ENCODE data around the gene SEPTIN12. TPM values are rescaled to one million over a fixed set of nuclear protein-coding genes. Genes with fewer than 3 reads are reported as not detected.
"Not testable (repeated sequence)": the region's sequence is repeated elsewhere in the genome, so short reads cannot be mapped to it uniquely, and the experiment has no call there.

Gene SEPTIN12
- polyA plus RNA-seq, 3 donors, result not detected

DNA sequence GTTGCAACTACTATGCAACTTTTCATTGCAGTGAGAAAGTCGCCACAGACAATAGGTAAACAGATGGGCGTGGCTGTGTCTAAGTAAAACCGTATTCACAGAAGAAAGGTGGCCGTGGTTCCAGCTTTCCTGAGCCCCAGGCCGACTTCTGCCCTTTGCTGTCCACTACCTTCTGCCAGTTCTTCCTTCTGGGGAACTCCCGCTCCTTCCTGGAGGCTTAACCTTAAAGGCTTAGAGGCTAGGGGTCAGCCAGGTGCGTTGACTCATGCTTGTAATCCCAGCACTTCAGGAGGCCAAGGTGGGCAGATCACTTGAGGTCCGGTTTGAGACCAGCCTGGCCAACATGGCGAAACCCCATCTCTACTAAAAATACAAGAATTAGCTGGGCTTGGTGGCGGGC lies 2.1 kb upstream of the SEPTIN12 start:
- WGBS, 3 donors, result 80 to 82% (median 82%) methylated on average over 10 of the region's 10 CpGs
- H3K27ac ChIP-seq (ENCODE audit: low read depth, low read length), result no peak overlapping the region

DNA sequence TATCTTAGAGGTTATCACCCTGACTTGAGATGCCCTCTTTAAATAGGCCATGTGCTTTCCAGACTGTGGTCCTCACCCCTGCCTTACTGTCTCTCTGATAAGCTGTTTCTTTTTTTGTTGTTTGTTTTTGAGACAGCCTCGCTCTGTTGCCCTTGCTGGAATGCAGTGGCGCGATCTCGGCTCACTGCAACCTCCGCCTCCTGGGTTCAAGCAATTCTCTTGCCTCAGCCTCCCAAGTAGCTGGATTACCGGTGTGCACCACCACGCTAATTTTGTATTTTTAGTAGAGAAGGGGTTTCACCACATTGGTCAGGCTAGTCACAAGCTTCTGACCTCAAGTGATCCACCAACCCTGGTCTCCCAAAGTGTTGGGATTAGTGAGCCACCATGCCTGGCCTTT lies 765 bp upstream of the SEPTIN12 start:
- no peak overlapping the region for H3K27ac ChIP-seq (ENCODE audit: low read depth, low read length)
- 72 to 92% (median 87%) methylated on average over 7 of the region's 7 CpGs for WGBS, 3 donors

DNA sequence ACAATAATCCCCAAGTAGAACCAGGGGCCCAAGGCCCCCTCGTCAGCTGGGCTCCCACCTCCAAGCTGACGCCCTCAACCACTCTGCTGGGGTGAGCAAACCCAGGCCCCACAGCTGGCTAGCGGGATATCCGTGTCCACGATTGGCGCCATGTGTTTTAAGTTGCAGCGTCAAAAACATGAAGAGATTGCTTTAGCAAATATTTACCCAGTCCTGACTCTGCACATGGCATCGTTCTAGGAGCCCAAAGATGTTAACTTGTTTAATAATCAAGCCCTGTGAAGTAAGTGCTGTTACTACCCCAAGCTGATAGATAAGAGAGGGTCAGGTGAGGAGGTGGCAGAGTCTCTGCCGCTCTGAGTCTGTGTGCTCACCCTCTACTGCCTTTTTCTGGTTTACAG lies 344 bp upstream of the SEPTIN12 start:
- 18 to 66% (median 66%) methylated on average over 9 of the region's 9 CpGs for WGBS, 3 donors
- no peak overlapping the region for H3K27ac ChIP-seq (ENCODE audit: low read depth, low read length)

DNA sequence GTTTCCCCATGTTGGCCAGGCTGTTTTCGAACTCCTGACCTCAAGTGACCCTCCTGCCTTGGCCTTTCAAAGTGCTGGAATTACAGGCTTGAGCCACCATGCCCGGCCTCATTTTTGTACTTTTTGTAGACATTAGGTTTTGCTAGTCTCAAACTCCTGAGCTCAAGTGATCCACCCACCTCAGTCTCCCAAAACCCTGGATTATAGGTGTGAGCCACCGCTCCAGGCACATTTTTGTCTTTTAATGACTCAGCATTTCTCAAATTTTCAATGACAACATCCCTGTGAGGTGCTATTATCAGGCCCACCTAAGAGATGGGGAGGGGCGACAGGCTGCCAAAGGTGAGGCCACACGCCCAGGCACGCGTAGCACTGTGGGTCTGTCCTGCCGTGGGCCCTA lies 1.1 kb downstream of the SEPTIN12 start:
- 95 to 96% (median 95%) methylated on average over 8 of the region's 8 CpGs for WGBS, 3 donors

DNA sequence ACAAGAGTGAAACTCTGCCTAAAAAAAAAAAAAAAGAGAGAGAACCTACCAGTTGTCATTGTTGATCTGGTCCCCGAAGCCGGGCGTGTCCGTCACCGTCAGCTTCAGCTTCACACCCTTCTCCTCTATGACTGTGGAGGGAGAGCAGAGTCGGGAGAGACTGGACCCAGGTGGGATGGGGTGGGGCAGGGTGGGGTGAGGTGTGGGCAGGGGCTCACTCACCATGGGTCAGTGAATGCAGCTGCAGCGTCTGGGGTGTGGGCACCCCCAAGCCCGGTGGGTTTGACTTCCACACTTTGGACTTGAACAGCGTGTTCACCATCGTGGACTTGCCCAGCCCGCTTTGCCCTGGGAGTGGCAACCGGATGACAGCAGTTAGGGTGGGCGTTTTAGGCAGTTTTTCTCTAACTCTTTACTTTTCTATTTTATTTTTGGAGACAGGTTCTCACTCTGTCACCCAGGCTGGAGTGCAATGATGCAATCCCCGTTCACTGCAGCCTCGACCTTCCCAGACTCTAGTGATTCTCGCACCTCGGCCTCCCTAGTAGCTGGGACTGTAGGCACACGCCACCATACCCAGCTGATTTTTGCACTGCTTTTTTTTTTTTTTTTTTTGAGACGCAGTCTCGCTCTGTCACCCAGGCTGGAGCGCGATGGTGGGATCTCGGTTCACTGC lies 2.2 kb downstream of the SEPTIN12 start:
- no peak overlapping the region for H3K27ac ChIP-seq (ENCODE audit: low read depth, low read length)
- 91 to 94% (median 93%) methylated on average over 21 to 23 of the region's 23 CpGs for WGBS, 3 donors

More for the DNA sequence above, 1.1 kb downstream of the SEPTIN12 start:
- H3K27ac ChIP-seq (ENCODE audit: low read depth, low read length), result no peak overlapping the region

DNA sequence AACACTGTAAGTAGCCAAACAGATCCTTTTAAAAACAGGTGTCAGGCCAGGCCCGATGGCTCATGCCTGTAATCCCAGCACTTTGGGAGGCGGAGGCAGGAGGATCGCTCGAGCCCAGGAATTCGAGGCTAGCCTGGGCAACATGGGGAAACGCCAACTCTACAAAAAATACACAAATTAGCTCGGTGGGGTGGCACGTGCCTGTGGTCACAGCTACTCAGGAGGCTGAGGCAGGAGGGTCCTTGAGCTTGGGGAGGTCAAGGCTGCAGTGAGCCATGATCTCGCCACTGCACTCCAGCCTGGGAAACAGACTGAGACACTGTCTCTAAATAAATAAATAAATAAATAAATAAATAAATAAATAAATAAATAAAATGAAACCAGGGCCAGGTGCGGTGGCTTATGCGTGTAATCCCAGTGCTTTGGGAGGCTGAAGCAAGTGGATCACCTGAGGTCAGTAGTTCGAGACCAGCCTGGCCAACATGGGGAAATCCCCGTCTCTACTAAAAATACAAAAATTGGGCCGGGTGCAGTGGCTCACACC lies 3.6 kb downstream of the SEPTIN12 start:
- WGBS, 3 donors, result 91 to 93% (median 91%) methylated on average over 14 of the region's 14 CpGs

DNA sequence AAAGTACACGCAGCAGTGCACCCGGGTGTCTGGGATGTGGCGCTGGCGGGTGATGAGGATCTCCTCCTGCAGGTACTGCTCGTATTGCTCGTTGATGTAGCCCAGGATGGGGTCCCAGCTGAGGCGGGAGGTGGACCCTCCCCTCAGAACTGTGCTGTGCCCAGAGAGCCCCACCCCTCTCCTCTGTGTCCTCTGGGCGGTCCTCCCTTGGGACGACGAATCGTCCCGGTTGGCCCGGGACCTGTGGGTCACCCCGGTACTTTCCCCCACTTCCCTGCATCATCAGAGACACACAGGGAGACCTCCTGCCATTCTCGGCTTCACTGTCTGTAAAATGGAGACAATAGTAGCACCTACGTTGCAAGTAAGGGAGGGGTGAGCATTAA lies 4.2 kb downstream of the SEPTIN12 start:
- H3K27ac ChIP-seq (ENCODE audit: low read depth, low read length), result no peak overlapping the region
- whole genome bisulfite sequencing, 3 donors, result 69 to 79% (median 77%) methylated on average over 13 to 16 of the region's 16 CpGs

More for the DNA sequence above, 3.6 kb downstream of the SEPTIN12 start:
- H3K27ac ChIP-seq (ENCODE audit: low read depth, low read length), result not testable (repeated sequence)

DNA sequence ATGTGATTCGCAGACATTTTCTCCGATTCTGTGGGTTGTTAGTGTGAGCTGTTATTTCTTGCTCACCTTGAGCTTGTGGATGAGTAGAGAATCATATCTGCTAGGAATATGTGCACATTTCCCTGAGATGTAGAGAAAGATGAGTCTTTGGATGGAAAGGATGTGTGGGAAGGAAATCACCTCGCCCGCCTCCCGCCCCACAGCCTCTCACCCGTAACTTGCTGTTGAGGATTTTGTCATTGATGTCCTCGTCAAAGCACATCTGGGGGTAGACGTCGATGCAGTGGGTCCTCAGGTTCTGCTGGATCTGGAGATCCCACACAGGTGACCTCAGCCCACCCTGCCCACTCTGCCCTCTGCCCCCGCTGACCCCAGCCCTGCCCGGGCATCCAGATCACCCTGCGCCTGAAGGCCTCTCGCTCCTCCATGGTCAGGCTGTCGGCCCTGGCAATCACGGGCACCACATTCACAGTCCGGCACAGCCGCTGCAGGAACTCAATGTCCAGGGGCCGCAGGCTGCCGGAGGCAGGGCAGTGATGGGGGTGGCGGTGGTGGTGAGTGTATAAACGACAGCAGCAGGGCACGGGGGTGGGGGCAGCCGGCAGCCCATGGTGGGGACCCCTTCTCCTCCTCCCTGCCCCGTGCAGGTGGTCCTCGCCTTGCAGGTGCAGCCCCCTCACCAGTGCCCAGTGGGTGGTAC lies 4.7 kb downstream of the SEPTIN12 start:
- no peak overlapping the region for H3K27ac ChIP-seq (ENCODE audit: low read depth, low read length)
- WGBS, 3 donors, result 87 to 89% (median 87%) methylated on average over 21 to 25 of the region's 25 CpGs

DNA sequence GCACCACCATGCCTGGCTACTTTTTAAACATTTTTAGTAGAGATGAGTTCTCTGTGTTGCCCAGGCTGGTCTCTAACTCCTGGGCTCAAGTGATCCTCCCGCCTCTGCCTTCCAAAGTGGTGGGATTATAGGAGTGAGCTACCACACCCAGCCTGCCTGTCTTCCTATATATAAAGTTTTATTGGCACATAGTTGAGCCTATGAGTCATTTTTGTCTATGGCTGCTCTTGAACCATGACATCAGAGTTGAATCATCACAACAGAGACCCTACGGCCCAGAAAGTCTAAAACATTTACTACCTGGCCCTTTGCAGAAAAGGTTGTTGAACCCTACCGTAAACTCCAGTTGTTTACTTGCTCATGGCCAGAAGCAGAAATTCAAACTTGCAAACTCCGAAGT lies 7.9 kb downstream of the SEPTIN12 start:
- no peak overlapping the region for H3K27ac ChIP-seq (ENCODE audit: low read depth, low read length)
- 80 to 92% (median 87%) methylated on average over 4 of the region's 4 CpGs for WGBS, 3 donors

DNA sequence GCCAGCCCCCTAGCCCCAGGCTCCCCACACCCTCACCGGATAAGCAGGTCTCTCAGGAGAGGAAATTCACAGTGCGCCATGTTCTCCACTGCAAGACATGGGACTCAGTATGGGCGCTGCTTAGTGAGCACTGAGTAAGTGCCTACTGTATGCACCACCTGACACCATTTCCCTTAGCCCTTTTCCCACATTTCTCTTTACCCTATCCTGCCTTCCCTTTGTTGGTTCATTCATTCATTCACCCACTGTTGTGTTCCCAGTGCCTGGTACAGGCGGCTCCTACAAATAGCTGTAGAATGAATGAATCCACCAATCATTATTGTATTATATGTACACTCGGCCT lies 10.1 kb downstream of the SEPTIN12 start:
- H3K27ac ChIP-seq (ENCODE audit: low read depth, low read length), result no peak overlapping the region
- WGBS, 3 donors, result 86 to 90% (median 89%) methylated on average over 5 of the region's 5 CpGs

DNA sequence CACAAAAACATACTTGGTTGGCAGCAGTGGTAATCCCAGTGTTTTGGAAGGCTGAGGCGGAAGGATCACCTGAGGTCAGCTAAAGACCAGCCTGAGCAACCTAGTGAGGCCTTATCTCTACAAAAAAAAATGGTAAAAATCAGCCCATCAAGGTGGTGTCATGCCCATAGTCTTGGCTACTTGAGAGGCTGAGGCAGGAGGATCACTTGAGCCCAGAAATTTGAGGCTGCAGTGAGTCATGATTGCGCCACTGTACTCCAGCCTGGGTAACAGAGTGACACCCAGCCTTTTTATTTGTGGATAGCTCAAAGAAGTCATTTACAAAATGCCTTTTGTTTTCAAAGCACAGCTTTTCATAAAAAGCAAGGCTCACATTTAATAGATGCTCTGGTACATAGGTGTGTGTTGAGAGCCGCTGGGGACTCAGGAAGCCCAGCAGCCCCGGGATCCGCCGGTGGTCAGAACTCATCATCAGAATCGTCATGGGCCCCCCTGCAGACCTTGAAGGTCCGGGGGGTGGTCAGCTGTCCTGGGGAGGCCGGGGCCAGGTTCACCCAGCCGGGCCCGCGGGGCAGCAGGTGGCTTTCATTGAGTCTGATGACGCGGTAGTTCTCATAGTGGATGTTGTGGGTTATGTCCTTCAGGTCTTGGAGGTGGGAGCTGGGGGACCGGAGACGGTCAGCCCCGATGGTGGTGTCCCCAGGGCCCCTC lies 10.7 kb downstream of the SEPTIN12 start:
- WGBS, 3 donors, result 80 to 89% (median 85%) methylated on average over 17 of the region's 17 CpGs

DNA sequence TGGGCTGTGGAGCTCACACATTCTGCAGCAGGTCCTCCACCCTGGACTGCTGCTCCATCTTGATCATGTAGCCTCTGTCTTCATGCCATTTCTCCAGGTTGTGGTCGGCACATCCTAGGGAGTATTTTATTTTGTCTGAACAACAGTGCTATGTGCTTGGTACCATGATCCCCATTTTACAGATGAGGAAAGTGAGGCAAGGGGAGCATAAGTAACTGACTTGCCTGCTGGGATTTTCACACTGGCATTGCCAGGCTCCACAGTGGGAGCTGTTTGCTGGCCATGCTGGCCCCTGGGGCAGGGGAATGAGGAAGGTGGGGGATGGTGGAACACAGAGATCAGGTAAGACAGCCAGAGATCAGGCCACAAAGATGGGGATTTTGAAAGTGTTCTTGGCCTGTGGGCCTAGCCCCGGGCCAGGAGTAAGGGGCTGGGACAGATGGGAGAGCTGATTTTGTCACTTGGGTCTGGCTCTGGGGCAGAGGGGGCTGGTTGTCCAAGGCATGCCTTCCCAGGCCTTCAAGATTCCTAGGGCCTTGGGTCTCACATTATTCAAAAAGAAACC lies 11.9 kb downstream of the SEPTIN12 start:
- no peak overlapping the region for H3K27ac ChIP-seq (ENCODE audit: low read depth, low read length)
- WGBS, 3 donors, result 82 to 92% (median 92%) methylated on average over 2 of the region's 2 CpGs

More for the DNA sequence above, 10.7 kb downstream of the SEPTIN12 start:
- no peak overlapping the region for H3K27ac ChIP-seq (ENCODE audit: low read depth, low read length)

DNA sequence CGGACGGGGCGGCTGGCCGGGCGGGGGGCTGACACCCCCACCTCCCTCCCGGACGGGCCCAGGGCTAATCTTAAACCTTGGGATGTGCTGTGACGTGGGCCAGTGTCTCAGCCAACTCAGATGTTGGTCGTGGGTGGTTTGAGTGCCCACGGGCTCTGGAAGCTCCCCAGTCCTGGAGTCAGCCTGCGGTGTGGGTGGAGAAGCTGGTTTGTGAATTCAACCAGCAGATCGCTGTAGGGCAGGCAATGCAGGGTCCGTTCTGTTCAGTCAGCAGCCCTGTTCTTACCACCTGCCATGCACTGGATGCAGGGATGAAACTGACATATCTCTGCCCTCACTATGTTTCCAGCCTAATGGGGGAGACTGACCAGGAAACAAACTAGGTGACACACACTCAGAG lies 13.1 kb downstream of the SEPTIN12 start:
- WGBS, 3 donors, result 78 to 94% (median 81%) methylated on average over 8 to 13 of the region's 13 CpGs

DNA sequence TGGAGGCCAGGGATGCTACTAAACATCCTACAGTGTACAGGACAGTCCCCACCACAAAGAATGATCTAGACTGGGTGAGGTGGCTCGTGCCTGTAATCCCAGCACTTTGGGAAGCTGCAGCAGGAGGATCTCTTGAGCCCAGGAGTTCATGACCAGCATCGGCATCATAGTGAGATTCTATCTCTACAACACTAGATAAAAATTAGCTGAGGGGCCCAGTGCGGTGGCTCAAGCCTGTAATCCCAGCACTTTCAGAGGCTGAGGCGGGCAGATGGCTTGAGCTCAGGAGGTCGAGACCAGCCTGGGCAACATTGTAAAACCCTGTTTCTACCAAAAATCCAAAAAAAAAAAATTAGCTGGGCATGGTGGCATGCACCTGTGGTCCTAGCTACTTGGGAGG lies 15.8 kb downstream of the SEPTIN12 start:
- WGBS, 3 donors, result 84 to 90% (median 87%) methylated on average over 5 of the region's 5 CpGs
- H3K27ac ChIP-seq (ENCODE audit: low read depth, low read length), result no peak overlapping the region

More for the DNA sequence above, 13.1 kb downstream of the SEPTIN12 start:
- H3K27ac ChIP-seq (ENCODE audit: low read depth, low read length), result no peak overlapping the region

DNA sequence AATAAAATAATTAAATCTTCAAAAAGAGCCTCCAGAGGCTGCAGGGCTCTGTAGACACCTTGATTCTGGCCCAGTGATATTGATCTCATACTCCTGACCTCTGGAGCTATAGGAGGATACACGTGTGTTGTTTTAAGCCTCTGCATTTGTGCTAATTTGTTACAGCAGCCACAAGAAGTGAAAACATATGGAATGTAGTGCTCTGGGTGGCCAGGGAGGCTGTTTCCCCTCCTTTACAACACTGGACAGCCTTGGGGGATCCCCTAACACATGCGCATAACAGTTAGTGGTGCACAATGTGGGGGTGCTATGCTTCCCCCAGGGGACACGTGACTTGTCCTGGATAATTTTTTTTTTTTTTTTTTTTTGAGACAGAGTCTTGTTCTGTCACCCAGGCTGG lies 16.5 kb downstream of the SEPTIN12 start:
- 56 to 74% (median 73%) methylated on average over 3 of the region's 3 CpGs for WGBS, 3 donors

DNA sequence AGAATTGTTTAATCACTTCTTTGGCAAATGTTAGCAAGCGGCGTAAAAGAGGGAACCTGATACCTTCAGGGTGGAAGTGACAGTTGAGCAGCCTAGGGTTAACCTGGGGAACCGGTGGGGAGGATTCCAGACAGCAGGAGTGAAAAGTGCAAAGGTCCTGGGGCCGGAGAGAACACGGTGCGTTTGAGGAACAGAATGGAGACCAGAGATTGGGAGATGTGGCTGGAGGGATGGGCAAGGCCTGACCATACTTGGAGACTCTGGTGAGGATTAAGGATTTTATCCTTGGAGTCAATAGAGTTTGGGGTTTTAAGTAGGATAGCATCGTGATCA lies 18.9 kb downstream of the SEPTIN12 start:
- no peak overlapping the region for H3K27ac ChIP-seq (ENCODE audit: low read depth, low read length)
- 47 to 53% (median 49%) methylated on average over 7 of the region's 7 CpGs for WGBS, 3 donors

More for the DNA sequence above, 16.5 kb downstream of the SEPTIN12 start:
- no peak overlapping the region for H3K27ac ChIP-seq (ENCODE audit: low read depth, low read length)

DNA sequence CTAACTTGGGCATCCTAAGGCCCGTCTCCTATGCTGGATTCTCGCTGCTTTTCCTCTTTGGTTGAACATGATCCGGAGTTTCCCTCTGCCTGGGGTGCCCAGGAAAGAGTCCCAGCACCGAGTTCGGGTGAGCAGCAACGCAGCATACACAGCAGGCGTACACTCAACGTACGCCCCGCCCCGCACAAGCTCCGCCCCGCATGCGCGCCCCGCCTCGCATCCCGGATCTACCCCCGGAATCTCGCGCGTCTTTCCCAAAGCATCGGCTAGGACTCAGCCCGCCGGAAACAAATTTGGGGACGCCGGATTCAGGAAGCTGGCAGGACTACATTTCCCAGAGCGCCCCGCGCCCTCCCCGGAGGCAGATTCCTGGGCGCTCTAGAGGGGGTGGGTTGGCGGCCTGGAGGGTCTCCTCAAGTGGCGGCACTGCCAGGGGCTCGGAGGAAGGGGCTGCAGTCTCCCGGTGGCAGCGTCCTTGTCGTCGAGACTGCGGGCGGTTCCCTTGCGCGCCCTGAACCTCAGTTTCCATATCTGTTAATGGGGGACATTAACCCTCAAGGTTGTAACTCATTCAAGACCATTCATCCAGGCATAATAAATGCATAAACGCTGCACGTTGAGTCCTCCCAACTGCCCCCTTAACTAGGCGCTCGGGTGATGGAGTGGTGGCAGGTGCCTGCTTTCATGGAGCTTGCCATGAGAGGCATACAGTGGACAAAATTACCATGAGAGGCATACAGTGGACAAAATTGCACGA lies 19.4 kb downstream of the SEPTIN12 start:
- no peak overlapping the region for H3K27ac ChIP-seq (ENCODE audit: low read depth, low read length)
- 4 to 8% (median 4%) methylated on average over 48 of the region's 48 CpGs for WGBS, 3 donors

DNA sequence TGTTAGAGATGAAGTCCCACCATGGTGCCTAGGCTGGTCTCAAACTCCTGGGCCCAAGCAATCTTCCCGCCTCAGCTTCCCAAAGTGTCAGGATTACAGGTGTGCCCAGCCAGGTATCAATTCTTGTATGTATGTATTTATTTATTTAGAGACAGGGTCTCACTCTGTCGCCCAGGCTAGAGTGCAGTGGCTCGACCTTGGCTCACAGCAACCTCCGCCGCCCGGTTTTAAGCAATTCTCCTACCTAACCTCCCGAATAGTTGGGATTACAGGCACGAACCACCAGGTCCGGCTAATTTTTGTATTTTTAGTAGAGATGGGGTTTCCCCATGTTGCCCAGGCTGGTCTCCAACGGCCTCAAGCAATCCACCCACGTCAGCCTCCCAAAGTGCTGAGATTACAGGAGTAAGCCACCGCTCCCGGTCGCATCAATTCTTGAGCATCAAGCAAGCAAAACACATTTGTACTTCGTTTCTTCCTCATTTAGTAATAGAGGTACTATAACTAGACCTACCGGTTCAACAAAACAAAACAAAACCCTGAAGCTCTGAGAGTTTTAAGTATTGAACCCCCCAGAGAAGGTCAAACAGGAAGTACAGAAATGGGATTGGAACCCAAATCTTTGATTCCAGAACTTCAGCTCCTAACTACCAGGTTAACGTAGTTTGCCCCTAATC lies 20.1 kb downstream of the SEPTIN12 start:
- 40 to 50% (median 46%) methylated on average over 17 of the region's 17 CpGs for WGBS, 3 donors
- H3K27ac ChIP-seq (ENCODE audit: low read depth, low read length), result no peak overlapping the region

All from adipose tissue (tissue), 3 donors.